A549 (cell line): ENCODE data around the gene DTNA. TPM values are rescaled to one million over a fixed set of nuclear protein-coding genes. Genes with fewer than 3 reads are reported as not detected.

Source experiments
- ATAC-seq, 2 experiments: fragments of 200-7000 bp in 1 of 2; fragments of >200 bp in 1 of 2; cut with Nextera tagmentation in 1 of 2; cut with Tn5 transposase in 1 of 2; 3 replicates each; pipeline versions ENCODE4 v1.8.0 to v1.9.1; 2018 to 2020; ENCODE audit warnings: mild to moderate bottlenecking in 1 of 2, moderate library complexity in 1 of 2
- CTCF ChIA-PET: fragments of 300-600 bp; sonication (Branson Sonifier 250); formaldehyde crosslinking; extraction: SDS; loops from one replicate; lab custom pipeline; 2021; ENCODE audit warnings: antibody characterized with exemption, inconsistent platforms; lab: Yijun Ruan, JAX
- POLR2A ChIA-PET: fragments of 350-600 bp; formaldehyde crosslinking; extraction: SDS; loops from one replicate; lab custom pipeline; 2021; ENCODE audit warnings: antibody characterized with exemption, inconsistent platforms; lab: Yijun Ruan, JAX
- DNase-seq, 2 experiments: peaks; one replicate each; pipeline versions ENCODE4 v3.0.0 to v3.0.0-alpha.2; 2011 to 2016; ENCODE audit warnings: low read depth in 1 of 2, low spot score in 1 of 2
- FAIRE-seq: peaks from 2 replicates; lab custom pipeline; 2011; peaks lifted over from hg19 to GRCh38; lab: Jason Lieb, UNC
- H3K27ac ChIP-seq, 2 experiments: fragments of >200 bp; sonication (Bioruptor Twin); formaldehyde crosslinking; 3 replicates each; pipeline ENCODE4 v1.5.1; 2016 to 2017
- H3K4me1 ChIP-seq: fragments of >200 bp; sonication (Bioruptor Twin); formaldehyde crosslinking; 3 replicates; pipeline ENCODE4 v1.6.1; 2016
- H3K4me2 ChIP-seq: fragments of >200 bp; sonication (Bioruptor Twin); formaldehyde crosslinking; 3 replicates; pipeline ENCODE4 v1.6.1; 2016
- H3K4me3 ChIP-seq: fragments of >200 bp; sonication (Bioruptor Twin); formaldehyde crosslinking; 3 replicates; pipeline ENCODE4 v1.5.1; 2016
- H3K9me3 ChIP-seq: fragments of >200 bp; sonication (Bioruptor Twin); formaldehyde crosslinking; 3 replicates; pipeline ENCODE4 v1.6.1; 2016
- BHLHE40 ChIP-seq: IDR thresholded peaks from 2 replicates; pipeline ENCODE4 v1.6.1; 2012; ENCODE audit warnings: low read depth, low read length, inconsistent platforms
- CBX2 ChIP-seq: fragments of 200-600 bp; sonication (generic); IDR thresholded peaks from 2 replicates; pipeline ENCODE4 v1.6.1; 2016; ENCODE audit warnings: low read depth, mild to moderate bottlenecking, borderline replicate concordance
- EHF ChIP-seq: fragments of 250-450 bp; sonication (Bioruptor Pico); IDR thresholded peaks from 2 replicates; pipeline ENCODE4 v1.5.0; 2020; ENCODE audit warnings: mild to moderate bottlenecking
- EHMT2 ChIP-seq: fragments of 200-600 bp; sonication (generic); IDR thresholded peaks from 2 replicates; pipeline ENCODE4 v1.6.1; 2016; ENCODE audit warnings: antibody characterized with exemption, low read depth, mild to moderate bottlenecking, moderate library complexity
- EP300 ChIP-seq, 2 experiments: fragments of >200 bp; sonication (Bioruptor Twin); formaldehyde crosslinking; IDR thresholded peaks; 2 replicates in 1 of 2; 3 replicates in 1 of 2; pipeline ENCODE4 v1.6.1; 2016 to 2017
- HOXB13 ChIP-seq: fragments of 250-450 bp; sonication (Bioruptor Pico); IDR thresholded peaks from 2 replicates; pipeline ENCODE4 v1.5.0; 2020; ENCODE audit warnings: low read depth, mild to moderate bottlenecking, moderate library complexity
- HOXB5 ChIP-seq: fragments of 250-450 bp; sonication (Bioruptor Pico); IDR thresholded peaks from 2 replicates; pipeline ENCODE4 v1.5.0; 2020; ENCODE audit warnings: mild to moderate bottlenecking, moderate library complexity
- JUN ChIP-seq, 2 experiments: fragments of >200 bp; sonication (Bioruptor Twin); formaldehyde crosslinking; IDR thresholded peaks; 2 replicates in 1 of 2; 3 replicates in 1 of 2; pipeline ENCODE4 v1.6.1; 2016 to 2017
- JUNB ChIP-seq: fragments of >200 bp; sonication (Bioruptor Twin); formaldehyde crosslinking; IDR thresholded peaks from 2 replicates; pipeline ENCODE4 v1.6.1; 2016
- KDM1A ChIP-seq: fragments of 200-600 bp; sonication (generic); IDR thresholded peaks from 2 replicates; pipeline ENCODE4 v1.6.1; 2016; ENCODE audit warnings: low read depth, mild to moderate bottlenecking
- KDM5A ChIP-seq: fragments of 200-600 bp; sonication (generic); IDR thresholded peaks from 2 replicates; pipeline ENCODE4 v1.6.1; 2016; ENCODE audit warnings: antibody characterized with exemption, mild to moderate bottlenecking
- MAFK ChIP-seq: fragments of 450-650 bp; IDR thresholded peaks from 2 replicates; pipeline ENCODE4 v1.6.1; 2014; ENCODE audit not compliant: partially characterized antibody
- NFE2L2 ChIP-seq: fragments of 150-350 bp; conservative IDR thresholded peaks from 2 replicates; pipeline ENCODE4 v1.6.1; 2014; ENCODE audit warnings: low read length
- NPAS2 ChIP-seq: fragments of 250-450 bp; sonication (Bioruptor Pico); IDR thresholded peaks from 2 replicates; pipeline ENCODE4 v1.8.0; 2022; ENCODE audit warnings: mild to moderate bottlenecking, moderate library complexity, borderline replicate concordance
- NR3C1 ChIP-seq: fragments of >200 bp; sonication (Bioruptor Twin); formaldehyde crosslinking; IDR thresholded peaks from 3 replicates; pipeline ENCODE4 v1.6.1; 2017
- RAD21 ChIP-seq, 2 experiments: fragments of >200 bp in 1 of 2; sonication (Bioruptor Twin) in 1 of 2; formaldehyde crosslinking in 1 of 2; IDR thresholded peaks in 1 of 2; conservative IDR thresholded peaks in 1 of 2; 2 replicates in 1 of 2; 3 replicates in 1 of 2; pipeline ENCODE4 v1.6.1; 2012 to 2018; ENCODE audit warnings: inconsistent platforms in 1 of 2
- RFX5 ChIP-seq: fragments of 450-650 bp; IDR thresholded peaks from 2 replicates; pipeline ENCODE4 v1.7.1; 2014; ENCODE audit warnings: antibody characterized with exemption, mild to moderate bottlenecking, moderate library complexity
- SREBF2 ChIP-seq: fragments of 450-650 bp; IDR thresholded peaks from 2 replicates; pipeline ENCODE4 v1.6.1; 2014; ENCODE audit warnings: mild to moderate bottlenecking, moderate library complexity
- TFCP2L1 ChIP-seq: fragments of 250-450 bp; sonication (Bioruptor Pico); IDR thresholded peaks from 2 replicates; pipeline ENCODE4 v1.5.0; 2021; ENCODE audit warnings: mild to moderate bottlenecking
- TP53 ChIP-seq: fragments of 250-450 bp; sonication (Bioruptor Pico); IDR thresholded peaks from 2 replicates; pipeline ENCODE4 v1.5.0; 2021; ENCODE audit warnings: mild to moderate bottlenecking, moderate library complexity
- ZC3H11A ChIP-seq: fragments of 450-650 bp; IDR thresholded peaks from 2 replicates; pipeline ENCODE4 v1.6.1; 2014; ENCODE audit warnings: antibody characterized with exemption, mild to moderate bottlenecking
- ZFP36 ChIP-seq: fragments of 450-650 bp; IDR thresholded peaks from 2 replicates; pipeline ENCODE4 v1.6.1; 2014; ENCODE audit warnings: borderline replicate concordance; ENCODE audit not compliant: partially characterized antibody
- ZSCAN20 ChIP-seq: fragments of 250-450 bp; sonication (Bioruptor Pico); IDR thresholded peaks from 2 replicates; pipeline ENCODE4 v1.8.0; 2022; ENCODE audit warnings: mild to moderate bottlenecking, moderate library complexity
- WGBS: methylation state at CpG from one replicate; pipeline ENCODE4 v1.1.6; 2017; ENCODE audit errors: missing lambda C conversion rate; 5-methylcytosine and 5-hydroxymethylcytosine counted together
- polyA plus RNA-seq, 4 experiments: library from polyadenylated mRNA; depleted of rRNA in 3 of 4; stranded (reverse); fragments of >200 nt; fragmentation: RNase III in 1 of 4; extraction: RNeasy Plus Mini Kit Qiagen cat#74134 plus additional on column Dnase treatment in 1 of 4; gene quantifications; 2 replicates in 3 of 4; 3 replicates in 1 of 4; pipeline ENCODE4 v1.2.3, GENCODE V29; 2011 to 2017
- TF ChIP-seq, protein P1 (sequence below): fragments of 450-650 bp; IDR thresholded peaks from 2 replicates; pipeline ENCODE4 v1.6.1; 2014; ENCODE audit warnings: antibody characterized with exemption
- TF ChIP-seq, protein P2 (sequence below): fragments of >200 bp; sonication (Bioruptor Twin); formaldehyde crosslinking; IDR thresholded peaks from 3 replicates; pipeline ENCODE4 v1.6.1; 2016
- TF ChIP-seq, protein P3 (sequence below): fragments of 250-450 bp; sonication (Bioruptor Pico); IDR thresholded peaks from 2 replicates; pipeline ENCODE4 v1.5.0; 2021; ENCODE audit warnings: mild to moderate bottlenecking, moderate library complexity, borderline replicate concordance
- TF ChIP-seq, protein P4 (sequence below): fragments of 250-450 bp; sonication (Bioruptor Pico); IDR thresholded peaks from 2 replicates; pipeline ENCODE4 v1.5.0; 2020; ENCODE audit warnings: low read depth, mild to moderate bottlenecking, moderate library complexity
- TF ChIP-seq, protein P5 (sequence below): fragments of 200-600 bp; sonication (generic); IDR thresholded peaks from 2 replicates; pipeline ENCODE4 v1.6.1; 2016; ENCODE audit warnings: antibody characterized with exemption, mild to moderate bottlenecking, moderate library complexity

The DTNA gene
- polyA plus RNA-seq, 2 of the 4 experiments (the other 2 are of a cell fraction) = 0.12 TPM; not detected in 1

DNA sequence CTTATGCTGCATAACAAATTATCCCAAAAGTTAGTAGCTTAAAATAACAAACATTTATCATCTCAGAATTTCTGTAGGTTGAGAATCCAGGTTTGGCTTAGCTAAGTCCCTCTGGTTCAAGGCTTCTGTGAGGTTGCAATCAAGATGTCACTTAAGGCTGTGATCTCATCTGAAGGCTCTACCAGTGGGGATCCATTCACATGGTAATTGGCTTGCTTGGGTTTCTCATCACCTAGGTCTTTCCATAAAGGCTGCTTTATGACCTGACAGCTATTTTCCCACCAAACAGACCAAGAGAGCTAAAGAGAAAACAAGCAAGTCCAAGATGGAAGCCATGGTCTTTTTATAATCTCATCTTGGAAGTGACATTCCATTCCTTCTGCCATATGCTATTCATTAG lies 137.3 kb downstream of the DTNA start:
- TF ChIP-seq ZSCAN20 (CRISPR knock-in tag) (no peak), CBX2 (no peak), ZC3H11A (no peak), KDM1A (no peak), JUNB (no peak), EHF (no peak), TP53 (CRISPR knock-in tag) (no peak), NPAS2 (CRISPR knock-in tag) (no peak), EHMT2 (no peak), BHLHE40 (no peak), MAFK (no peak), TFCP2L1 (CRISPR knock-in tag) (no peak), RAD21 (conservative IDR thresholded peaks at IDR 0.05 in 1 of 2, IDR thresholded peaks at IDR 0.05 in 1 of 2) (no peak)
- TF ChIP-seq, protein P1, sequence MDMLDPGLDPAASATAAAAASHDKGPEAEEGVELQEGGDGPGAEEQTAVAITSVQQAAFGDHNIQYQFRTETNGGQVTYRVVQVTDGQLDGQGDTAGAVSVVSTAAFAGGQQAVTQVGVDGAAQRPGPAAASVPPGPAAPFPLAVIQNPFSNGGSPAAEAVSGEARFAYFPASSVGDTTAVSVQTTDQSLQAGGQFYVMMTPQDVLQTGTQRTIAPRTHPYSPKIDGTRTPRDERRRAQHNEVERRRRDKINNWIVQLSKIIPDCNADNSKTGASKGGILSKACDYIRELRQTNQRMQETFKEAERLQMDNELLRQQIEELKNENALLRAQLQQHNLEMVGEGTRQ = no peak
- TF ChIP-seq, protein P2, sequence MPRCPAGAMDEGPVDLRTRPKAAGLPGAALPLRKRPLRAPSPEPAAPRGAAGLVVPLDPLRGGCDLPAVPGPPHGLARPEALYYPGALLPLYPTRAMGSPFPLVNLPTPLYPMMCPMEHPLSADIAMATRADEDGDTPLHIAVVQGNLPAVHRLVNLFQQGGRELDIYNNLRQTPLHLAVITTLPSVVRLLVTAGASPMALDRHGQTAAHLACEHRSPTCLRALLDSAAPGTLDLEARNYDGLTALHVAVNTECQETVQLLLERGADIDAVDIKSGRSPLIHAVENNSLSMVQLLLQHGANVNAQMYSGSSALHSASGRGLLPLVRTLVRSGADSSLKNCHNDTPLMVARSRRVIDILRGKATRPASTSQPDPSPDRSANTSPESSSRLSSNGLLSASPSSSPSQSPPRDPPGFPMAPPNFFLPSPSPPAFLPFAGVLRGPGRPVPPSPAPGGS = no peak
- TF ChIP-seq, protein P3, sequence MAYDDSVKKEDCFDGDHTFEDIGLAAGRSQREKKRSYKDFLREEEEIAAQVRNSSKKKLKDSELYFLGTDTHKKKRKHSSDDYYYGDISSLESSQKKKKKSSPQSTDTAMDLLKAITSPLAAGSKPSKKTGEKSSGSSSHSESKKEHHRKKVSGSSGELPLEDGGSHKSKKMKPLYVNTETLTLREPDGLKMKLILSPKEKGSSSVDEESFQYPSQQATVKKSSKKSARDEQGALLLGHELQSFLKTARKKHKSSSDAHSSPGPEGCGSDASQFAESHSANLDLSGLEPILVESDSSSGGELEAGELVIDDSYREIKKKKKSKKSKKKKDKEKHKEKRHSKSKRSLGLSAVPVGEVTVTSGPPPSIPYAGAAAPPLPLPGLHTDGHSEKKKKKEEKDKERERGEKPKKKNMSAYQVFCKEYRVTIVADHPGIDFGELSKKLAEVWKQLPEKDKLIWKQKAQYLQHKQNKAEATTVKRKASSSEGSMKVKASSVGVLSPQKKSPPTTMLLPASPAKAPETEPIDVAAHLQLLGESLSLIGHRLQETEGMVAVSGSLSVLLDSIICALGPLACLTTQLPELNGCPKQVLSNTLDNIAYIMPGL = no peak
- no peaks in the 10 kb centered on the region for H3K9me3 ChIP-seq
- no peak for ATAC-seq
- CTCF ChIA-PET = interaction anchor here (0.8 kb wide), 1 partner anchor 16 kb away, joined by 3 read pairs; no protein-coding TSS in a partner anchor
- H3K4me2 ChIP-seq = no peak overlapping the region
- POLR2A ChIA-PET = no interaction called here
- no peak overlapping the region for H3K4me3 ChIP-seq
- no peak overlapping the region for H3K27ac ChIP-seq
- no peak for DNase-seq
- no peak for FAIRE-seq
- no peaks in the 10 kb centered on the region for H3K4me1 ChIP-seq

DNA sequence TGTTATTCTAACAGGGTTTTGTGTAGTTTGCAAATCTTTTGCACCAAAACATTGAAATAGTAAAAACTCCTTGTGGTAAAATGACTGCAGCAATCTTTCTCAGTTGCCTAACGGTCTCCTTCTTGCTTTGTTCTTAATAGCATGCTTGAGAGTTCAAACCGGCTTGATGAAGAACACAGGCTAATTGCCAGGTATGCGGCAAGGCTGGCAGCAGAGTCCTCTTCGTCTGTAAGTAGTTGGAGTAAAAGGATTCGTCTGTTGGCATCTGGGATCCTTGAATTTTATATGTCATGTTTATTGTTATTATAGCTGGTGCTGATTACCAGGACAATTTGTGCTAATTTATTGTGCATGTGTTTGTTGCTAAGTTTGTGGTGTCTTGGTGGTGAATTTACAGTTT lies 138.1 kb downstream of the DTNA start:
- CTCF ChIA-PET = no interaction called here
- TF ChIP-seq NR3C1 = no peak
- no peak for TF ChIP-seq ZC3H11A
- no peak for TF ChIP-seq SREBF2
- no peak for TF ChIP-seq TP53 (CRISPR knock-in tag)
- no peak for TF ChIP-seq JUN (IDR thresholded peaks at IDR 0.05)
- TF ChIP-seq RFX5 = no peak
- TF ChIP-seq, protein P4, sequence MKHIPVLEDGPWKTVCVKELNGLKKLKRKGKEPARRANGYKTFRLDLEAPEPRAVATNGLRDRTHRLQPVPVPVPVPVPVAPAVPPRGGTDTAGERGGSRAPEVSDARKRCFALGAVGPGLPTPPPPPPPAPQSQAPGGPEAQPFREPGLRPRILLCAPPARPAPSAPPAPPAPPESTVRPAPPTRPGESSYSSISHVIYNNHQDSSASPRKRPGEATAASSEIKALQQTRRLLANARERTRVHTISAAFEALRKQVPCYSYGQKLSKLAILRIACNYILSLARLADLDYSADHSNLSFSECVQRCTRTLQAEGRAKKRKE (CRISPR knock-in tag) = no peak
- TF ChIP-seq KDM5A = no peak
- no peak for TF ChIP-seq JUNB
- TF ChIP-seq EP300 (IDR thresholded peaks at IDR 0.05) = no peak
- TF ChIP-seq, protein P1 = no peak
- TF ChIP-seq NFE2L2 = no peak
- no peak for TF ChIP-seq ZFP36
- TF ChIP-seq NPAS2 (CRISPR knock-in tag) = no peak
- TF ChIP-seq HOXB5 (CRISPR knock-in tag) = no peak
- no peak for TF ChIP-seq EHF
- no peak for TF ChIP-seq HOXB13
- TF ChIP-seq KDM1A = no peak
- TF ChIP-seq, protein P5, sequence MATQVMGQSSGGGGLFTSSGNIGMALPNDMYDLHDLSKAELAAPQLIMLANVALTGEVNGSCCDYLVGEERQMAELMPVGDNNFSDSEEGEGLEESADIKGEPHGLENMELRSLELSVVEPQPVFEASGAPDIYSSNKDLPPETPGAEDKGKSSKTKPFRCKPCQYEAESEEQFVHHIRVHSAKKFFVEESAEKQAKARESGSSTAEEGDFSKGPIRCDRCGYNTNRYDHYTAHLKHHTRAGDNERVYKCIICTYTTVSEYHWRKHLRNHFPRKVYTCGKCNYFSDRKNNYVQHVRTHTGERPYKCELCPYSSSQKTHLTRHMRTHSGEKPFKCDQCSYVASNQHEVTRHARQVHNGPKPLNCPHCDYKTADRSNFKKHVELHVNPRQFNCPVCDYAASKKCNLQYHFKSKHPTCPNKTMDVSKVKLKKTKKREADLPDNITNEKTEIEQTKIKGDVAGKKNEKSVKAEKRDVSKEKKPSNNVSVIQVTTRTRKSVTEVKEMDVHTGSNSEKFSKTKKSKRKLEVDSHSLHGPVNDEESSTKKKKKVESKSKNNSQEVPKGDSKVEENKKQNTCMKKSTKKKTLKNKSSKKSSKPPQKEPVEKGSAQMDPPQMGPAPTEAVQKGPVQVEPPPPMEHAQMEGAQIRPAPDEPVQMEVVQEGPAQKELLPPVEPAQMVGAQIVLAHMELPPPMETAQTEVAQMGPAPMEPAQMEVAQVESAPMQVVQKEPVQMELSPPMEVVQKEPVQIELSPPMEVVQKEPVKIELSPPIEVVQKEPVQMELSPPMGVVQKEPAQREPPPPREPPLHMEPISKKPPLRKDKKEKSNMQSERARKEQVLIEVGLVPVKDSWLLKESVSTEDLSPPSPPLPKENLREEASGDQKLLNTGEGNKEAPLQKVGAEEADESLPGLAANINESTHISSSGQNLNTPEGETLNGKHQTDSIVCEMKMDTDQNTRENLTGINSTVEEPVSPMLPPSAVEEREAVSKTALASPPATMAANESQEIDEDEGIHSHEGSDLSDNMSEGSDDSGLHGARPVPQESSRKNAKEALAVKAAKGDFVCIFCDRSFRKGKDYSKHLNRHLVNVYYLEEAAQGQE = no peak
- POLR2A ChIA-PET = no interaction called here
- DNase-seq (no peak), FAIRE-seq (no peak), ATAC-seq (no peak)
- Histone ChIP-seq H3K4me2 (no peak overlapping the region), H3K9me3 (no peaks in the 10 kb centered on the region), H3K4me3 (no peak overlapping the region), H3K4me1 (no peaks in the 10 kb centered on the region), H3K27ac (no peak overlapping the region)
- WGBS = 29% methylated on average over 5 of the region's 5 CpGs
